Measurements from ENCODE around the gene BRD1. TPM values are rescaled to one million over a fixed set of nuclear protein-coding genes. Genes with fewer than 3 reads are reported as not detected.
"Not testable (repeated sequence)": the region's sequence is repeated elsewhere in the genome, so short reads cannot be mapped to it uniquely, and the experiment has no call there.

The BRD1 gene
- total RNA-seq, 2 experiments from 2014 or later = 29.1 to 31.2 TPM

- ChIA-PET CTCF (interaction anchor here (0.6 to 1.0 kb wide), 2 partner anchors 9 to 32 kb away, joined by 3 read pairs; no protein-coding TSS in a partner anchor), POLR2A (no interaction called here)
Observed at GRCh38 chr22:49789289-49790141, 38.2 kb downstream of the BRD1 start.

GRCh38 chr22:49788504-49788903 lies 39.2 kb downstream of the BRD1 start:
- CTCF ChIA-PET = no interaction called here

GRCh38 chr22:49787861-49788260 lies 39.8 kb downstream of the BRD1 start:
- POLR2A ChIA-PET = no interaction called here

More at GRCh38 chr22:49788504-49788903, 39.2 kb downstream of the BRD1 start:
- POLR2A ChIA-PET = no interaction called here

GRCh38 chr22:49786976-49787706 lies 40.5 kb downstream of the BRD1 start:
- CTCF ChIA-PET = no interaction called here
- POLR2A ChIA-PET = no interaction called here

More at GRCh38 chr22:49787861-49788260, 39.8 kb downstream of the BRD1 start:
- CTCF ChIA-PET = no interaction called here

GRCh38 chr22:49785841-49786471 lies 41.7 kb downstream of the BRD1 start:
- POLR2A ChIA-PET = no interaction called here
- CTCF ChIA-PET = no interaction called here

- CTCF ChIA-PET = no interaction called here
- POLR2A ChIA-PET = no interaction called here
Observed at GRCh38 chr22:49785046-49785521, 42.6 kb downstream of the BRD1 start.

DNA sequence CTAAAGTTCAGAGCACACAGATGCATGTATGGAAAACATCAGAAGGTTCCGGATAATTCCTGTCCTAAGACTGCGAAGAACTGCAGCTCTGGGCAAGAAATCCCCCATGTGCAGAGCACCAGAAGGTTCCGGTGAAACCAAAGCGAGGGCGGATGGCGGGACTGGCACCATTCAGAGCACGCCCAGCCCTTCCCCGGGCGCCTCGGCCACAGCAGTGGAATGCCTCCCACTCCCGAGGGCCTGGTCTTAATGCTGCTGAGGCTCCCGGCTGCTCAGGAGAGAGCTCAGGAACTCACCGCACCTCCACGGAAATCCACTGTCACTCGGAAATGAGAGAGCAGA lies 43.1 kb downstream of the BRD1 start:
- POLR2A ChIA-PET = no interaction called here
- CTCF ChIA-PET = no interaction called here

GRCh38 chr22:49783926-49784629 lies 43.6 kb downstream of the BRD1 start:
- CTCF ChIA-PET = no interaction called here
- POLR2A ChIA-PET = no interaction called here

DNA sequence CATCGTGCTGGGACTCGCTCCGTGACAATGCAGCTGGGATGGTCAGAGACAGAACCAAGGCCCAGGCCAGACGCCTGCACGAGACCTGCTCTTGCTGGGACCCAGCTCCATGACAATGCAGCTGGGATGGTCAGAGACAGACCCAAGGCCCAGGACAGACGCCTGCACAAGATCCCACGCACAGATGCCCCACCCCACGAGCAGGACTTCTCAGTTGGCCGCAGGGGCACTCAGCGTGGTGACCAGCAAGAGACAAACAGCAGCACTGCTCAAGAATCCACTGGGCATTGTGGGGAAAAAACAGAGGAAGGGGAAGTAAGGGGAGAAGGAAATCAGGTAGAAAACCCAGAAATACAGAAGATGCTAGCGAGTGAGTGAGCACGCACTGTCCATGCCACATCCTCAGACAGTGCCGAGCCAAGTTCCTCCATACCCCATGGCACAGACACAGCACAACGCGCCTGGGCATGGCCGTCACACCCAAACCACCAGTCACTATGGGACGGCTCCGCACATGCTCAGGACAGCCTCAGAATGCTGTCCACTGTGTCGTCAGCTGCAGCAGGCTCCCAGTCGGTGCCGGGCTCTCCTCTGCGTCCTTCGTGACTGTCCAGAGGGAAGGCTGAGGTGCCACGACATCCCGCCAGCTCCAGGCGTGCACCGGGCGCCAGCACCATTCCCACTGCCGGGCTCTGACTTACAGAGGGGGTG lies 44.5 kb downstream of the BRD1 start:
- CTCF ChIA-PET = no interaction called here

GRCh38 chr22:49781886-49782285 lies 45.8 kb downstream of the BRD1 start:
- POLR2A ChIA-PET, CTCF ChIA-PET: not testable (repeated sequence)

More for the DNA sequence above, 44.5 kb downstream of the BRD1 start:
- POLR2A ChIA-PET = no interaction called here

DNA sequence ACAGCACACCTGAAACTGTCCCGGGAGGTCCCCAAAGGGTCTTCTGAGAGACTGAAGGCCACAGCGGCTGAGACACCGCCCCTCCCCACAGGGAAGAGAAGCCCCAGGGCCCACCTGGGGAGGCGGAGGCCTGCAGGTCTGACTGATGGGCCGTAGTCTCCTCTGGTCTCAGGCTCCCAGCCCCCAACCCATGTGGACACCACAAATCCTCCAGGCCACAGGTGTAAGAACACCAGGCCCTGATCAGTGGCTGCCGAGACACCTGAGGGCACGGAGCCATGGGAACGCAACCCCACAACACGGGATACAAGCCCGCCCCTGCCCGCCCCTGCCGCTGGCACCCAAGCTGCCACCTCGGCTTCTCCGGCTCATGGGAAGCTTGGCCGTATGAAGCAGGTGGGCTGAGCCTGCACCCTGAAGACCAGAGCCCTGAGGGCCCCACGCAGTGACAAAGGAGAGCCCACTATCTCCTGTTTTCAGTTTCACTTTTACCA lies 46.3 kb downstream of the BRD1 start:
- ChIA-PET POLR2A (no interaction called here), CTCF (no interaction called here)

- CTCF ChIA-PET = interaction anchor here (1.2 kb wide), 1 partner anchor 10 kb away, joined by 3 read pairs; no protein-coding TSS in a partner anchor
Observed at GRCh38 chr22:49780698-49781288, 46.9 kb downstream of the BRD1 start.

DNA sequence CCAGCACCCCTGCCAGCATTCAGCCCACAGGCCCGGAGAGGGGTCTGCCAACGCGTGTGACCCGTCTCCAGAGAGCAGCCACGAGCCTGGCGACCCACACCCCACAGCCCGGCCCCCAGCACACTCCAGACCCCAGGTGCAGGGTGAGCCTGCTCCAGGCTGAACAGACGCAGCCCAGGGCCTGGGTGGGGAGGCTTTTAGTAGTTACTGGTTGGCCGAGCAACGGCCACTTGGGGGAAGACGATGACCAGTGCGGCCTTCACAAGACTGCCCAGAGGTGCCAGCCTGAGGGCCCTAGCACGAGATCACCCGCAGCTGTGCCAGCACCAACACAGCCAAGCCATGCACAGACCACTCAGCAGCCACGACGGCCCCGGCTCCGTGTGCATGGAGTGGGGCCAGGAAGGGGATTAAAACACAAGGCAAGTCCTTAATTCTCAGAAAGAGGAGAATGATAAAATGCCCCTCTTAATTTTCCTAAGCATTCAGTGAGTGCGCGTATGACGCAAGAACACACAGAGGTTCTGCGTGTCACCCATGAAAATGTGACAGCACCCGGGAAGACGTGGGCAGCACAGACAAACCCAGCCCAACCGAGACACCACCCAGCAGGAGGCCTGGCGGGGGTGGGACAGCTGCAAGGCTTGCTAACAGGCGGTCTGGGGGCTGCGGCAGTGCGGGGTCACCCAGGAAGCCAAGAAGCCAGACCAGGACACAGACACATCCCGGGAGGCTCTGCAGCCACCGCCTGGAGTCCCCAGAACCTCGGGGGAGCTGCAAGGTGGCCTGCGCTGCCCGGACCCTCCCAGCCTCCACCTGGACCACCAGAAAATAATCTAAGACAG lies 47.6 kb downstream of the BRD1 start:
- CTCF ChIA-PET = interaction anchor here (1.2 kb wide), 1 partner anchor 10 kb away, joined by 3 read pairs; no protein-coding TSS in a partner anchor
- POLR2A ChIA-PET = no interaction called here

More at GRCh38 chr22:49780698-49781288, 46.9 kb downstream of the BRD1 start:
- POLR2A ChIA-PET = no interaction called here

GRCh38 chr22:49779211-49779610 lies 48.5 kb downstream of the BRD1 start:
- ChIA-PET POLR2A (no interaction called here), CTCF (no interaction called here)

GRCh38 chr22:49777569-49778249 lies 50.0 kb downstream of the BRD1 start:
- ChIA-PET POLR2A (no interaction called here), CTCF (no interaction called here)

GRCh38 chr22:49776891-49777290 lies 50.8 kb downstream of the BRD1 start:
- ChIA-PET CTCF (no interaction called here), POLR2A (no interaction called here)

DNA sequence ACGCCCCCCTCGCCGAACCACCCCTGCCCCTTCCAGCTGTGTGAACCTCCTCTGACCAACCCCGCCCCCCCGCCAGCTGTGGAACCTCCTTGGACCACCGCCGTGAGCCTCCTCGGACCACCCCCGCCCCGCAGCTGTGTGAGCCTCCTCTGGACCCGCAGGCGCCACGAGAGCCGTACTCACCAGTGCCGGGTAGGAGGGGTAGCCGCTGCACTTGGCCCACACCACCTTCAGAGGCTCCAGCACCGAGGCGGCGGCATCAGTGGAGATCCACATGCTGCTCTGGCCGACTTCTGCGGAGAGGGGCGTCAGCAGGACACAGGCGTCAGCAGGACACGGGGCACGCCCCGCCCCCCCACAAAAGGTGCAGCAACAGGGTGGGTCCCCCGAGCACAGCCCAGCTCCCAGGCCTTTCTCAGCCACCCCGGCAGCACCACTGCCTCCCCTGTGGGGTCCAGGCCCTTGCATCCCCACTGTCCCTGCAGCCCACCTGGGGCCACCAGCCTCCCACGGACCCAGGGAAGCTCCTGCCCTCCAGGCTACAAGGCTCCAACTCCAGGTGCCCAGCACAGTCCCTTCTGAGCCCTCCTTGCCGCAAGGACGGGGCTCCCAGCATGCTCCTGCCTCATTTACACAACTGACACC lies 51.7 kb downstream of the BRD1 start:
- ChIA-PET CTCF (no interaction called here), POLR2A (no interaction called here)

Measured in activated CD8-positive, alpha-beta memory T cell treated with anti-CD3 and anti-CD28 coated beads for 36 hours (primary cell).